MCF 10A (cell line): ENCODE data around the gene NLRP3. TPM values are rescaled to one million over a fixed set of nuclear protein-coding genes. Genes with fewer than 3 reads are reported as not detected.
A peak's percentile ranks its signal among the peaks of the same experiment; 100 is the strongest.

ENCODE experiments used
- BruUV-seq: library from RNA; stranded (reverse); fragments of 400-500 nt; replicated peaks from 2 replicates; lab custom pipeline; 2021; lab: Mats Ljungman, UMichigan
- CTCF ChIA-PET: fragments of 300-600 bp; sonication (Branson Sonifier 250); formaldehyde crosslinking; extraction: SDS; loops from one replicate; lab custom pipeline; 2021; ENCODE audit warnings: antibody characterized with exemption, inconsistent platforms; lab: Yijun Ruan, JAX
- POLR2A ChIA-PET: fragments of 300-600, 350-650 bp; sonication (Branson Sonifier 250); formaldehyde crosslinking; extraction: SDS; loops from one replicate; lab custom pipeline; 2020; ENCODE audit warnings: antibody characterized with exemption, inconsistent platforms; lab: Yijun Ruan, JAX
- DNase-seq: peaks from one replicate; pipeline ENCODE4 v3.0.0-alpha.2; 2018; ENCODE audit not compliant: unreplicated experiment
- H3K27ac Mint-ChIP-seq: one replicate; pipeline ENCODE4 v1.8.0; 2022; ENCODE audit warnings: mild to moderate bottlenecking, low read depth, mixed read lengths; ENCODE audit not compliant: unreplicated experiment
- H3K27me3 Mint-ChIP-seq: one replicate; pipeline ENCODE4 v1.8.0; 2022; ENCODE audit warnings: mixed read lengths; ENCODE audit not compliant: insufficient read depth, unreplicated experiment
- H3K36me3 Mint-ChIP-seq: one replicate; pipeline ENCODE4 v1.8.0; 2022; ENCODE audit warnings: mild to moderate bottlenecking, moderate library complexity, mixed read lengths; ENCODE audit not compliant: insufficient read depth, unreplicated experiment
- H3K4me1 Mint-ChIP-seq: one replicate; pipeline ENCODE4 v1.8.0; 2022; ENCODE audit warnings: mixed read lengths; ENCODE audit not compliant: insufficient read depth, unreplicated experiment
- H3K4me3 Mint-ChIP-seq: one replicate; pipeline ENCODE4 v1.8.0; 2022; ENCODE audit warnings: mild to moderate bottlenecking, moderate library complexity, mixed read lengths; ENCODE audit not compliant: unreplicated experiment
- H3K9me3 Mint-ChIP-seq: one replicate; pipeline ENCODE4 v1.8.0; 2022; ENCODE audit warnings: mixed read lengths; ENCODE audit not compliant: unreplicated experiment
- CTCF ChIP-seq: fragments of 200-600 bp; IDR thresholded peaks from one replicate; pipeline ENCODE4 v1.8.0; 2022; ENCODE audit warnings: antibody characterized with exemption, mild to moderate bottlenecking; ENCODE audit not compliant: unreplicated experiment
- intact Hi-C: fragments of 100-400 bp; cut with micrococcal nuclease; formaldehyde crosslinking; loops from 2 replicates; pipeline ENCODE4 v1.14.1; 2022
- total RNA-seq: library from RNA; stranded (reverse); gene quantifications from 2 replicates; pipeline ENCODE4 v1.2.3, GENCODE V29; 2022

NLRP3 gene
- total RNA-seq, 1 experiment from 2014 or later = 0.16 TPM

DNA sequence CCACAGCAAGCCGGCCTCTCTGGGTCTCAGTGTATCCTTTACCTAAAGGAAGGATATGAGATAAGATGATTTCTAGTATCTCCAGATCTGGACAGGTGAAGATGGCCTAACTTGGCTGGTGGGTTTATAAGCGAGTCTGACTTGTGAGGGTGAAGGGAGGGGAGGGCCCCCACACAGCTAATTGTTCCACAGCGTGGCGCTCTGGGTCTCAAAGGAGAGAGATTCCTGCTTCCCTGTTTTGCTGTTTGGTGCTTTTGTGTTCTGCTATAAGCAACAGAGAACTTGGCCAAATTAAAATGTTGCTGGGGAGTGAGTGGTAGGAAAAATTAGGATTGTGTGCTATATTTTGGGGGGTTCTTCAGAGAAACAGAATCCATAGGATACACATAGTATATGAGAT lies 28.9 kb upstream of the NLRP3 start:
- CTCF ChIA-PET = interaction anchor here (0.5 to 17.7 kb wide), 10 partner anchors 13 to 456 kb away, joined by 3 to 697 read pairs (median 22); no protein-coding TSS in a partner anchor
- no peak for DNase-seq
- H3K27me3 Mint-ChIP-seq = no peaks in the 10 kb centered on the region
- peaks cover 25% of the 10 kb centered on the region for H3K4me1 Mint-ChIP-seq
- no peaks in the 10 kb centered on the region for H3K36me3 Mint-ChIP-seq
- H3K27ac Mint-ChIP-seq = no peak overlapping the region
- no peak for TF ChIP-seq CTCF
- POLR2A ChIA-PET = interaction anchor here (0.6 to 5.0 kb wide), 5 partner anchors 15 to 170 kb away, joined by 3 to 34 read pairs (median 3); no protein-coding TSS in a partner anchor
- H3K4me3 Mint-ChIP-seq = no peak overlapping the region
- no TSS peak for BruUV-seq
- intact Hi-C loops = no loop called here
- H3K9me3 Mint-ChIP-seq = no peaks in the 10 kb centered on the region

GRCh38 chr1:247387565-247387964 lies 28.4 kb upstream of the NLRP3 start:
- H3K4me3 Mint-ChIP-seq = no peak overlapping the region
- intact Hi-C loops = no loop called here
- BruUV-seq = no TSS peak

DNA sequence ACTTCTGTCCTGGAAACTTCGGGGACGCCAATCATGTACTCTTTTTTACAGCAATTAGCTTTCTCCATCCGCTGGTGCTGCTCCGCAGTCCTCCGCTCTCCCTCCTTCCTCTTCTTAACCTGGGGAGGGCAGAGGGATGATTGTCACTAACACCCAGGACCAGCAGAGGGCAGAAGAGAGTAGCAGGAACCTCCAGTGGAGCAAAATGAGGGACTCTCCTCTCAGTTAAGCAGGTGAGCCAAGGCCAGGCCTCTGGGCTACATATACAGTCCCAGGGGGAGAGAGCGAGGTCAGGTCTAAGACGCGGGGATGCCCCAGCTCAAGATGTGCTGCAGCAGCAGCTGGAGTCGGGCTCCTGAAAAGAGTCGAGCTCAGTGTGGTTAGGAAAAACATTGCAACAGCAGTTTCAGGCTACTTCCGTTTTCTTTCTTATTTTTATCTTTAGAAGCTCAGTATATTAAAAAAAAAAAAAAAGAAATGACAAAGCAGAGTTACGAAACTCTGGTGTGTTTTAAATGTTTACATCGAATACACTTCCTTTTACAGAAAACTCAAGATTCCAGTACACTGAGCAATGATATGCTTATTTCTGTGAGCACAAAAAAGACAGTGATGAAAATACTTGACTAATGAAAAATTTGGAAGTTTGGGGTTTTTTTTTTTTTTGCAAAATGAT lies 25.7 kb upstream of the NLRP3 start:
- H3K36me3 Mint-ChIP-seq = no peaks in the 10 kb centered on the region
- H3K4me3 Mint-ChIP-seq = peak overlapping the region; percentile 17
- POLR2A ChIA-PET = interaction anchor here (0.6 to 5.0 kb wide), 5 partner anchors 7 to 97 kb away, joined by 3 to 34 read pairs (median 5); no protein-coding TSS in a partner anchor
- H3K27me3 Mint-ChIP-seq = no peaks in the 10 kb centered on the region
- BruUV-seq = no TSS peak
- peak; percentile 99 for TF ChIP-seq CTCF
- peaks cover 25% of the 10 kb centered on the region for H3K4me1 Mint-ChIP-seq
- H3K27ac Mint-ChIP-seq = peak overlapping the region; percentile 3
- peak; percentile 96 for DNase-seq
- CTCF ChIA-PET = interaction anchor here (0.5 to 17.7 kb wide), 89 partner anchors 8 to 1438 kb away, joined by 3 to 697 read pairs (median 4); partner anchors contain the start of gene NLRP3
- intact Hi-C loops = loop anchor here (1.0 kb wide), 3 partner anchors 92 to 186 kb away; no protein-coding TSS in a partner anchor
- H3K9me3 Mint-ChIP-seq = no peaks in the 10 kb centered on the region

More at GRCh38 chr1:247387565-247387964, 28.4 kb upstream of the NLRP3 start:
- no peak overlapping the region for H3K27ac Mint-ChIP-seq
- no peak for TF ChIP-seq CTCF
- ChIA-PET CTCF (interaction anchor here (0.6 to 17.7 kb wide), 8 partner anchors 13 to 227 kb away, joined by 3 to 697 read pairs (median 60); no protein-coding TSS in a partner anchor), POLR2A (interaction anchor here (0.6 to 5.0 kb wide), 3 partner anchors 61 to 141 kb away, joined by 3 to 34 read pairs (median 4); no protein-coding TSS in a partner anchor)
- no peaks in the 10 kb centered on the region for H3K27me3 Mint-ChIP-seq
- no peaks in the 10 kb centered on the region for H3K36me3 Mint-ChIP-seq
- peaks cover 25% of the 10 kb centered on the region for H3K4me1 Mint-ChIP-seq
- no peak for DNase-seq
- no peaks in the 10 kb centered on the region for H3K9me3 Mint-ChIP-seq

- H3K4me1 Mint-ChIP-seq = peaks cover 25% of the 10 kb centered on the region
- POLR2A ChIA-PET = interaction anchor here (0.6 to 5.0 kb wide), 4 partner anchors 8 to 96 kb away, joined by 3 to 34 read pairs (median 5); no protein-coding TSS in a partner anchor
- intact Hi-C loops = loop anchor here (1.0 kb wide), 3 partner anchors 91 to 185 kb away; no protein-coding TSS in a partner anchor
Observed at GRCh38 chr1:247390996-247391395, 25.0 kb upstream of the NLRP3 start.

More at GRCh38 chr1:247390996-247391395, 25.0 kb upstream of the NLRP3 start:
- Mint-ChIP-seq H3K4me3 (no peak overlapping the region), H3K27me3 (no peaks in the 10 kb centered on the region), H3K9me3 (no peaks in the 10 kb centered on the region), H3K27ac (no peak overlapping the region), H3K36me3 (no peaks in the 10 kb centered on the region)
- no peak for DNase-seq
- TF ChIP-seq CTCF = no peak
- CTCF ChIA-PET = interaction anchor here (0.6 to 17.7 kb wide), 51 partner anchors 10 to 835 kb away, joined by 3 to 697 read pairs (median 7); partner anchors contain the start of gene NLRP3
- BruUV-seq = no TSS peak
